Limb (tissue), 2 donors: Measurements from ENCODE around the gene FKBP10.

ENCODE experiments used
- DNase-seq, 2 donors: peaks; one replicate each; pipeline ENCODE4 v3.0.0-alpha.2; 2016; ENCODE audit errors: extremely low spot score in 2 of 2

The FKBP10 gene

GRCh38 chr17:41782142-41782541 lies 30.7 kb upstream of the FKBP10 start:
- no peak for DNase-seq

GRCh38 chr17:41784207-41784744 lies 28.5 kb upstream of the FKBP10 start:
- no peak for DNase-seq

- peak; percentile 41 to 75 for DNase-seq
Measured at GRCh38 chr17:41785091-41785858, 27.5 kb upstream of the FKBP10 start.

- peak in 1 of 2 donors; percentile 58 for DNase-seq
Measured at GRCh38 chr17:41785859-41786226, 27.0 kb upstream of the FKBP10 start.

GRCh38 chr17:41786227-41787020 lies 26.4 kb upstream of the FKBP10 start, which contains the start of gene JUP:
Gene JUP, minus strand, starts transcription at chr17:41786711. Its CDS starts 14,857 bp downstream, at chr17:41771854.
- DNase-seq, result peak; percentile 95 to 99

GRCh38 chr17:41787021-41787418 lies 25.8 kb upstream of the FKBP10 start:
- no peak for DNase-seq

GRCh38 chr17:41792845-41793783 lies 19.7 kb upstream of the FKBP10 start:
- DNase-seq, result no peak

- no peak for DNase-seq
Measured at GRCh38 chr17:41793784-41794539, 18.8 kb upstream of the FKBP10 start.

GRCh38 chr17:41794540-41794975 lies 18.2 kb upstream of the FKBP10 start:
- no peak for DNase-seq

- DNase-seq, result no peak
Measured at GRCh38 chr17:41796121-41796895, 16.5 kb upstream of the FKBP10 start.

- no peak for DNase-seq
Measured at GRCh38 chr17:41797377-41797776, 15.4 kb upstream of the FKBP10 start.

- no peak for DNase-seq
Measured at GRCh38 chr17:41799366-41799765, 13.4 kb upstream of the FKBP10 start.

GRCh38 chr17:41800601-41801373 lies 12.0 kb upstream of the FKBP10 start:
- DNase-seq, result peak in 1 of 2 donors; percentile 65

- DNase-seq, result peak; percentile 80 to 90
Measured at GRCh38 chr17:41801374-41802271, 11.2 kb upstream of the FKBP10 start.

- no peak for DNase-seq
Measured at GRCh38 chr17:41803049-41804020, 9.5 kb upstream of the FKBP10 start.

GRCh38 chr17:41806685-41807445 lies 5.9 kb upstream of the FKBP10 start:
- no peak for DNase-seq
